Cardiac fibroblast (primary cell): ENCODE measurements around the gene HSP90B1.

Experiments
- DNase-seq, 2 donors: peaks; one replicate each; pipeline versions ENCODE4 v3.0.0 to v3.0.0-alpha.2; 2010; ENCODE audit warnings: low read depth in 2 of 2
- H3K4me3 ChIP-seq, 2 donors: replicated peaks in 1 of 2; 1 replicate in 1 of 2; 2 replicates in 1 of 2; pipeline ENCODE4 v1.5.1; 2011; ENCODE audit warnings: low read depth in 2 of 2, low read length in 2 of 2, mild to moderate bottlenecking in 2 of 2, moderate library complexity in 1 of 2
- CTCF ChIP-seq: IDR thresholded peaks from one replicate; pipeline ENCODE4 v1.5.1; 2011; ENCODE audit warnings: low read depth, mild to moderate bottlenecking, low read length, inconsistent platforms

Gene HSP90B1

GRCh38 chr12:103930034-103930786 is at the start of gene HSP90B1:
TSS of gene HSP90B1 (plus strand) at chr12:103930410. CDS start at chr12:103930516, 106 bp downstream.
- peak within 1 kb of the TSS; percentile 85 to 87 for H3K4me3 ChIP-seq
- no peak for TF ChIP-seq CTCF
- DNase-seq, result peak; percentile 100

GRCh38 chr12:103881261-103881660 is 48.9 kb upstream of the HSP90B1 start:
- no peak for DNase-seq
- TF ChIP-seq CTCF, result no peak
- no peak overlapping the region for H3K4me3 ChIP-seq

- no peak overlapping the region for H3K4me3 ChIP-seq
- TF ChIP-seq CTCF, result no peak
- peak in 1 of 2 donors; percentile 8 for DNase-seq
Observed at GRCh38 chr12:103882861-103883596, 47.2 kb upstream of the HSP90B1 start.

GRCh38 chr12:103883908-103884307 is 46.3 kb upstream of the HSP90B1 start:
- TF ChIP-seq CTCF, result no peak
- H3K4me3 ChIP-seq, result no peak overlapping the region
- no peak for DNase-seq

- TF ChIP-seq CTCF, result peak; percentile 53
- DNase-seq, result peak; percentile 73 to 85
Observed at GRCh38 chr12:103884316-103884715, 45.9 kb upstream of the HSP90B1 start.

GRCh38 chr12:103886195-103886797 is 43.9 kb upstream of the HSP90B1 start:
- no peak overlapping the region for H3K4me3 ChIP-seq
- DNase-seq, result no peak
- TF ChIP-seq CTCF, result no peak

More at GRCh38 chr12:103884316-103884715, 45.9 kb upstream of the HSP90B1 start:
- H3K4me3 ChIP-seq, result no peak overlapping the region
